NCI-H2171 treated with DMSO at 0.1 percent for 48 hours (cell line): Measurements from ENCODE around the gene PMEPA1.

Experiments used
- DNase-seq: peaks from one replicate; lab custom pipeline; 2025; lab: John Stamatoyannopoulos, UW

PMEPA1 gene

GRCh38 chr20:57709823-57710799 is at the start of gene PMEPA1:
Gene PMEPA1 (minus strand): TSS chr20:57710015. CDS start chr20:57709582, 433 bp downstream.
- peak; percentile 95 for DNase-seq

- no peak for DNase-seq
These were observed 48.0 kb upstream of the PMEPA1 start for GRCh38 chr20:57757767-57758166.

- no peak for DNase-seq
These were observed 47.1 kb upstream of the PMEPA1 start for GRCh38 chr20:57756921-57757320.

- no peak for DNase-seq
These were observed 46.4 kb upstream of the PMEPA1 start for GRCh38 chr20:57756213-57756612.

- no peak for DNase-seq
These were observed 45.8 kb upstream of the PMEPA1 start for GRCh38 chr20:57755609-57756008.

- no peak for DNase-seq
These were observed 44.4 kb upstream of the PMEPA1 start for GRCh38 chr20:57754190-57754589.

- peak; percentile 83 for DNase-seq
These were observed 43.7 kb upstream of the PMEPA1 start for GRCh38 chr20:57753332-57754164.

- no peak for DNase-seq
These were observed 41.6 kb upstream of the PMEPA1 start for GRCh38 chr20:57751411-57751810.

GRCh38 chr20:57749869-57750268 is 40.1 kb upstream of the PMEPA1 start:
- DNase-seq: no peak

GRCh38 chr20:57749131-57749690 is 39.4 kb upstream of the PMEPA1 start:
- DNase-seq: no peak

- DNase-seq: peak; percentile 98
These were observed 38.9 kb upstream of the PMEPA1 start for GRCh38 chr20:57748601-57749130.

- no peak for DNase-seq
These were observed 38.2 kb upstream of the PMEPA1 start for GRCh38 chr20:57747861-57748481.

- DNase-seq: no peak
These were observed 37.1 kb upstream of the PMEPA1 start for GRCh38 chr20:57746832-57747404.

- DNase-seq: no peak
These were observed 36.4 kb upstream of the PMEPA1 start for GRCh38 chr20:57746201-57746600.

- no peak for DNase-seq
These were observed 34.4 kb upstream of the PMEPA1 start for GRCh38 chr20:57744206-57744605.

GRCh38 chr20:57743450-57744095 is 33.8 kb upstream of the PMEPA1 start:
- DNase-seq: no peak

GRCh38 chr20:57742507-57743181 is 32.8 kb upstream of the PMEPA1 start:
- DNase-seq: no peak

- no peak for DNase-seq
These were observed 28.7 kb upstream of the PMEPA1 start for GRCh38 chr20:57738484-57738883.

- DNase-seq: no peak
These were observed 28.2 kb upstream of the PMEPA1 start for GRCh38 chr20:57738053-57738452.

GRCh38 chr20:57737349-57737748 is 27.5 kb upstream of the PMEPA1 start:
- no peak for DNase-seq
